Chondrocyte (in vitro differentiated cells): Measurements from ENCODE around the gene NRXN3. TPM values are rescaled to one million over a fixed set of nuclear protein-coding genes. Genes with fewer than 3 reads are reported as not detected.

Experiments
- DNase-seq: peaks from one replicate; pipeline ENCODE4 v3.0.0; 2021; ENCODE audit warnings: mixed read lengths, low spot score
- H3K27ac Mint-ChIP-seq: one replicate; pipeline ENCODE4 v1.8.0; 2021; ENCODE audit warnings: mild to moderate bottlenecking, moderate library complexity, mixed read lengths; ENCODE audit not compliant: unreplicated experiment
- H3K27me3 Mint-ChIP-seq: 2 replicates; pipeline ENCODE4 v1.8.0; 2021; ENCODE audit warnings: low read depth, mixed read lengths
- H3K36me3 Mint-ChIP-seq: 2 replicates; pipeline ENCODE4 v1.8.0; 2021; ENCODE audit warnings: low read depth, mixed read lengths
- H3K4me1 Mint-ChIP-seq: 2 replicates; pipeline ENCODE4 v1.8.0; 2021; ENCODE audit warnings: low read depth, mild to moderate bottlenecking, mixed read lengths
- H3K4me3 Mint-ChIP-seq: one replicate; pipeline ENCODE4 v1.8.0; 2021; ENCODE audit warnings: mild to moderate bottlenecking, moderate library complexity, mixed read lengths; ENCODE audit not compliant: unreplicated experiment
- H3K9me3 Mint-ChIP-seq: 2 replicates; pipeline ENCODE4 v1.8.0; 2021; ENCODE audit warnings: low read depth, mixed read lengths
- CTCF ChIP-seq: fragments of 200-600 bp; sonication (generic); IDR thresholded peaks from 2 replicates; pipeline ENCODE4 v1.5.0; 2021; ENCODE audit warnings: antibody characterized with exemption, mild to moderate bottlenecking, moderate library complexity
- total RNA-seq: library from RNA; stranded (reverse); gene quantifications from 3 replicates; pipeline ENCODE4 v1.2.1, GENCODE V29; 2021

NRXN3 gene
- total RNA-seq, 1 donor from 2014 or later, result 7.9 TPM

GRCh38 chr14:78617735-78618134 is 447.6 kb downstream of the NRXN3 start:
- Mint-ChIP-seq H3K4me1 (peaks cover 3% of the 10 kb centered on the region), H3K9me3 (no peaks in the 10 kb centered on the region), H3K27ac (no peak overlapping the region), H3K4me3 (no peak overlapping the region), H3K36me3 (no peaks in the 10 kb centered on the region), H3K27me3 (peaks cover 3% of the 10 kb centered on the region)
- TF ChIP-seq CTCF, result no peak
- no peak for DNase-seq

- H3K36me3 Mint-ChIP-seq, result no peaks in the 10 kb centered on the region
- no peaks in the 10 kb centered on the region for H3K9me3 Mint-ChIP-seq
- peaks cover 3% of the 10 kb centered on the region for H3K27me3 Mint-ChIP-seq
- no peak for TF ChIP-seq CTCF
- H3K4me1 Mint-ChIP-seq, result no peaks in the 10 kb centered on the region
- DNase-seq, result no peak
- no peak overlapping the region for H3K27ac Mint-ChIP-seq
- H3K4me3 Mint-ChIP-seq, result no peak overlapping the region
Measured at GRCh38 chr14:78618368-78618767, 448.2 kb downstream of the NRXN3 start.

DNA sequence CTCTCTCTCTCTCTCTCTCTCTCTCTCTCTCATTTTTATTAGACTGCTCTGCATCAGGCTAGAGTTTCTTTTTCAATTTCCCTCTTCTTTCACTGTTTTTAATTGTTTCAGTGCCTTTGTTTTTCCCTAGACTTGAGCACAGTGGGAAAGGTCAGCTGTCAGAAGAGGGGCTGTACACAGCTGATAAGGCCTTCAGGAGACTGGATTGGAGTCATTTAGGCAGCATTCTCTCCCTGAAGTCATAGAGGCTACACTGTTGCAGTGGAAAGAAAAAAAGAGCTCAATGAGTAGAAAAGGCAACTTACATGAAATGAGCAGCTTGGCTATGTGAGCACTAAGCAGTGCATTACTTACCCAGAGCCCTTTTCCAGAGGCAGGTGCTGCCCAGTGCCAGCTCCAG is 456.9 kb downstream of the NRXN3 start:
- Mint-ChIP-seq H3K36me3 (no peaks in the 10 kb centered on the region), H3K27ac (no peak overlapping the region), H3K4me3 (no peak overlapping the region), H3K27me3 (peaks cover 6% of the 10 kb centered on the region), H3K9me3 (no peaks in the 10 kb centered on the region), H3K4me1 (no peaks in the 10 kb centered on the region)
- no peak for DNase-seq
- TF ChIP-seq CTCF, result no peak

GRCh38 chr14:78631551-78631950 is 461.4 kb downstream of the NRXN3 start:
- no peak for TF ChIP-seq CTCF
- no peaks in the 10 kb centered on the region for H3K36me3 Mint-ChIP-seq
- no peak overlapping the region for H3K4me3 Mint-ChIP-seq
- H3K27ac Mint-ChIP-seq, result no peak overlapping the region
- H3K4me1 Mint-ChIP-seq, result no peaks in the 10 kb centered on the region
- H3K9me3 Mint-ChIP-seq, result peaks cover 2% of the 10 kb centered on the region
- peaks cover 6% of the 10 kb centered on the region for H3K27me3 Mint-ChIP-seq
- no peak for DNase-seq

DNA sequence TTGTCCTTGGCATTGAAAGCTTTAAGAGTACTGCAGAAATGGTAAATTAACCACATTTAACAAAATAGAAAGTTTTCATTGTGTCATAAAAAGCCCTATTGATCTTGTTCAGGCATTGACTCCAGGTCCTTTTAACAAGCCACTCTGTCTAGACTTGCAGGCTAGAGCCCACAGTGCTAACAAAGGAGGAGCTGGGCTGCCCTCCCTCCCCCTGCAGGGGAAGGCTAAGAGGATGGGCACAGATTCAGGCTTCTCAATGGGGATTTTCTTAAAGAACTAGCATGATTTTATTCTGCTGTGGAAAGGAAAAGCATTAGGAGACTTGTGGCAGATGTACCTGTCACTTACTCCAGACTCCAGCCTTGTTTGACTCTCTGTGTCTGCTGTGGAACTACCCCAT is 463.6 kb downstream of the NRXN3 start:
- peaks cover 6% of the 10 kb centered on the region for H3K27me3 Mint-ChIP-seq
- TF ChIP-seq CTCF, result no peak

More for the DNA sequence above, 463.6 kb downstream of the NRXN3 start:
- no peak overlapping the region for H3K27ac Mint-ChIP-seq
- H3K4me3 Mint-ChIP-seq, result no peak overlapping the region
- no peaks in the 10 kb centered on the region for H3K4me1 Mint-ChIP-seq
- no peak for DNase-seq
- no peaks in the 10 kb centered on the region for H3K36me3 Mint-ChIP-seq
- H3K9me3 Mint-ChIP-seq, result peaks cover 8% of the 10 kb centered on the region
